PFSK-1 (cell line): ENCODE data around the gene ANKS1A.

ENCODE experiments used
- POLR2AphosphoS5 ChIP-seq: IDR thresholded peaks from 2 replicates; pipeline ENCODE4 v1.6.1; 2012; ENCODE audit warnings: low read depth, mild to moderate bottlenecking, control low read depth, low read length, moderate library complexity
- SIN3A ChIP-seq: IDR thresholded peaks from 2 replicates; pipeline ENCODE4 v1.6.1; 2012; ENCODE audit warnings: mild to moderate bottlenecking, low read length, moderate library complexity, borderline replicate concordance; ENCODE audit not compliant: insufficient read depth
- TAF1 ChIP-seq: IDR thresholded peaks from 2 replicates; pipeline ENCODE4 v1.6.1; 2012; ENCODE audit warnings: low read length, control low read depth, borderline replicate concordance; ENCODE audit not compliant: insufficient read depth
- TF ChIP-seq, protein P1 (sequence below), 2 experiments: IDR thresholded peaks; 2 replicates each; pipeline versions ENCODE4 v1.6.1 to v1.8.0; 2011 to 2012; ENCODE audit warnings: low read depth in 2 of 2, low read length in 2 of 2, control low read depth in 1 of 2, inconsistent platforms in 1 of 2, mild to moderate bottlenecking in 1 of 2, moderate library complexity in 1 of 2; ENCODE audit not compliant: insufficient read depth in 1 of 2

GRCh38 chr6:35038076-35038475 is 149.0 kb downstream of the ANKS1A start:
- TF ChIP-seq SIN3A, result no peak
- TF ChIP-seq, protein P1, sequence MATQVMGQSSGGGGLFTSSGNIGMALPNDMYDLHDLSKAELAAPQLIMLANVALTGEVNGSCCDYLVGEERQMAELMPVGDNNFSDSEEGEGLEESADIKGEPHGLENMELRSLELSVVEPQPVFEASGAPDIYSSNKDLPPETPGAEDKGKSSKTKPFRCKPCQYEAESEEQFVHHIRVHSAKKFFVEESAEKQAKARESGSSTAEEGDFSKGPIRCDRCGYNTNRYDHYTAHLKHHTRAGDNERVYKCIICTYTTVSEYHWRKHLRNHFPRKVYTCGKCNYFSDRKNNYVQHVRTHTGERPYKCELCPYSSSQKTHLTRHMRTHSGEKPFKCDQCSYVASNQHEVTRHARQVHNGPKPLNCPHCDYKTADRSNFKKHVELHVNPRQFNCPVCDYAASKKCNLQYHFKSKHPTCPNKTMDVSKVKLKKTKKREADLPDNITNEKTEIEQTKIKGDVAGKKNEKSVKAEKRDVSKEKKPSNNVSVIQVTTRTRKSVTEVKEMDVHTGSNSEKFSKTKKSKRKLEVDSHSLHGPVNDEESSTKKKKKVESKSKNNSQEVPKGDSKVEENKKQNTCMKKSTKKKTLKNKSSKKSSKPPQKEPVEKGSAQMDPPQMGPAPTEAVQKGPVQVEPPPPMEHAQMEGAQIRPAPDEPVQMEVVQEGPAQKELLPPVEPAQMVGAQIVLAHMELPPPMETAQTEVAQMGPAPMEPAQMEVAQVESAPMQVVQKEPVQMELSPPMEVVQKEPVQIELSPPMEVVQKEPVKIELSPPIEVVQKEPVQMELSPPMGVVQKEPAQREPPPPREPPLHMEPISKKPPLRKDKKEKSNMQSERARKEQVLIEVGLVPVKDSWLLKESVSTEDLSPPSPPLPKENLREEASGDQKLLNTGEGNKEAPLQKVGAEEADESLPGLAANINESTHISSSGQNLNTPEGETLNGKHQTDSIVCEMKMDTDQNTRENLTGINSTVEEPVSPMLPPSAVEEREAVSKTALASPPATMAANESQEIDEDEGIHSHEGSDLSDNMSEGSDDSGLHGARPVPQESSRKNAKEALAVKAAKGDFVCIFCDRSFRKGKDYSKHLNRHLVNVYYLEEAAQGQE (IDR thresholded peaks at IDR 0.05; ENCODE audit: insufficient read depth in 1 of 2, low read depth in 2 of 2, low read length in 2 of 2), result no peak
- no peak for TF ChIP-seq POLR2AphosphoS5
- TF ChIP-seq TAF1, result no peak
